Fibroblast of the aortic adventitia (primary cell): Measurements from ENCODE around the gene FOXS1. TPM values are rescaled to one million over a fixed set of nuclear protein-coding genes. Genes with fewer than 3 reads are reported as not detected.

ENCODE experiments used
- DNase-seq: peaks from one replicate; pipeline ENCODE4 v3.0.0-alpha.2; 2010; ENCODE audit warnings: low read depth
- H3K4me3 ChIP-seq: 2 replicates; pipeline ENCODE4 v1.5.1; 2011; ENCODE audit warnings: low read depth, mild to moderate bottlenecking, control low read depth, low read length, moderate library complexity
- CTCF ChIP-seq: IDR thresholded peaks from 2 replicates; pipeline ENCODE4 v1.5.1; 2011; ENCODE audit warnings: mild to moderate bottlenecking, low read length, control low read depth, inconsistent platforms; ENCODE audit not compliant: insufficient read depth
- total RNA-seq: library from RNA; depleted of rRNA; stranded (reverse); fragments of >200 nt; gene quantifications from 2 replicates; pipeline ENCODE4 v1.2.3, GENCODE V29; 2012; ENCODE audit warnings: low replicate concordance

FOXS1 gene
- total RNA-seq, 1 donor: 2.3 TPM

DNA sequence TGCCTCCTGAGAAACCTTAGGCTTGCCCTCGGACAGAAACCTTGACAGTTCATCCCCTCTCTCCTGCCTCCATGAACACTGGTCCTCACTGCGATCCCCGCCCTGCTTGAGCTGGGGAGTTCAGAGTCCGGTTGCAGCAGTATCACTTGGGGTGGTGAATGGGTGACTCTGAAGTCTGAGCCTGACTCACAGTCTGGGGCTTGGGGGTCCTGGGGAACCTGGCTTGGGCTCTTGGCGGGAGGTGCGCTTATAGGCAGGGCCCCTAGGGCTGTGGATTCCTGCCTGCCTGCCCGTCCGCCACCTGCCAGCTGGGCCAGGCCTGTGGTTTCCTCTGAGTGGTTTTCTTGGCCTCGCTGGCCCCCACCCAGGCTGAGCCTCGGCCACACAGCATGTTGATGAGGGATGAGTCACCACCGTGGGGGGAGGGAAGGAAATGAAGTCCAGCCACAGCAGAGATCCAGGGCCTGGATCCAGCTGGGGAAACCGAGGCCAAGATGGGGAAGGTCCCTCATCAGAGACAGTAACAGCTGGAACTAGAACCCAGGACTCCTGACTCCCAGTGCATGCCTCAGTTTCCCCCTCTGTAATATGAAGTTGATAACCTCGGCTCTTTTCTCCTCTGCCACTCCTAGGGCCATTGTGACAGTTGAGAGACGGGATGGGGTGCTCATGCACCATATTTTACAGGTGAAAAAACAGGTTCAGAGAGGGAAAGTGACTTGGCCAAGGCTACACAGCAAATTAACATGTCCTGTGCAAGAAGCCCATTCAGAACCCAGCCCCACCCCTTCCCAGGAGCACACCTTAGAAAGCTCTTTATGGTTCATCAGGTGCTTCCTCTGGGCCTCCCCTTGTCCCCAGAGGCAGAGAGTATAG is 9.2 kb downstream of the FOXS1 start:
- peak; percentile 89 for DNase-seq
- no peak overlapping the region for H3K4me3 ChIP-seq
- peak; percentile 5 for TF ChIP-seq CTCF

GRCh38 chr20:31835554-31835953 is 9.8 kb downstream of the FOXS1 start:
- no peak for TF ChIP-seq CTCF
- no peak for DNase-seq
- H3K4me3 ChIP-seq: no peak overlapping the region

- no peak for TF ChIP-seq CTCF
- no peak for DNase-seq
- H3K4me3 ChIP-seq: no peak overlapping the region
These were observed 11.4 kb downstream of the FOXS1 start for GRCh38 chr20:31833931-31834521.

DNA sequence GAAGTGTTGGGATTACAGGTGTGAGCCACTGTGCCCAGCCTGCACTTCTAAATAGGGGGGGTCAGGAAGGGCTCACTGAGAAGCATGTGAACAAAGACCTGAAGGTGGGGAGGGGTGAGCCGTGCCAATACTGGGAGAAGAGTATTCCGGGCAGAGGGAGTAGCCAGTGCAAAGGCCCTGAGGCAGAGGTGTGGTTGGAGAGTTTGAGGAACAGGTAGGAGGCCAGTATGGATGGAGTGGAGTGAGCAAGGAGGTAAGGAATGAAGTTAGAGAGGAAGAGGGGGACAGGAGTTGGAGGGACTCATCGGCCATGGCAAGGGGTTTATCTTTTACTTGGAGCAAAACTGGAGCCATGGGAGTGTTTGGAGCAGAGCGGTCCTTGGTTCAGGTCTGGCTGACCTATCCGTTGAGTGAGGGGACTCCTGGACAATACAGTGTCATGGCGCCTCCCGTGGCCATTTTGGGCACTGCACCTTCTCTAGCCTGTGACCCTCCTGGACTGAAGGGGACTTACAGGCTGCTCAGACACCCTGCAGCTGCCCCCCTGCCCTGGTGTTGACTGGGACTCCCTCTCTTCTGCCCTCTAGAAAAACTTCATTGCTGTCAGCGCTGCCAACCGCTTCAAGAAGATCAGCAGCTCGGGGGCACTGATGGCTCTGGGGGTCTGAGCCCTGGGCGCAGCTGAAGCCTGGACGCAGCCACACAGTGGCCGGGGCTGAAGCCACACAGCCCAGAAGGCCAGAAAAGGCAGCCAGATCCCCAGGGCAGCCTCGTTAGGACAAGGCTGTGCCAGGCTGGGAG is 12.1 kb downstream of the FOXS1 start:
- TF ChIP-seq CTCF: peak; percentile 92
- H3K4me3 ChIP-seq: no peak overlapping the region
- DNase-seq: peak; percentile 39

DNA sequence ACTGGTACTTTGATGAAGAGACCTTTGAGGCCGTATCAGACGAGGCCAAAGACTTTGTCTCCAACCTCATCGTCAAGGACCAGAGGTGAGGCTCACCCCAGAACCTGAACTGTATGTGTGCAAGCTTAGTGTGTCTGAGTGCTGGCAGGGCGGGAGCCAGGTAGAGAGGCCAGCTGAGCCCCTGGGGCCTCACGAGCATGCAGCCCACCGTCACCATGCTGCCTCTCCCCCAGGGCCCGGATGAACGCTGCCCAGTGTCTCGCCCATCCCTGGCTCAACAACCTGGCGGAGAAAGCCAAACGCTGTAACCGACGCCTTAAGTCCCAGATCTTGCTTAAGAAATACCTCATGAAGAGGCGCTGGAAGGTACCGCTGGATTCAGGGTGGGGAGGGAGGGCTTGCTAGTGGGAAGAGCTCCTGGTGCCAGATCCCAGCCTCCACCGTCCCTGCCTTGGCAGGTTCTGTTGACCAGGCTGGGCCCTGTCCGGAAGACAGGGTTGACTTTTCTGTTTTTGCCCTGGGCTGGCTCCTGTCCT is 13.6 kb downstream of the FOXS1 start:
- no peak for TF ChIP-seq CTCF
- DNase-seq: no peak
- H3K4me3 ChIP-seq: no peak overlapping the region

GRCh38 chr20:31831211-31831610 is 14.2 kb downstream of the FOXS1 start:
- DNase-seq: no peak
- no peak for TF ChIP-seq CTCF
- H3K4me3 ChIP-seq: no peak overlapping the region
